ENCODE measurements around the gene SLC25A14. TPM values are rescaled to one million over a fixed set of nuclear protein-coding genes. Genes with fewer than 3 reads are reported as not detected.
A peak's percentile ranks its signal among the peaks of the same experiment; 100 is the strongest.

SLC25A14 gene
- total RNA-seq, 2 donors from 2014 or later, result 3.4 to 8.2 TPM

GRCh38 chrX:130386408-130386808 lies 46.7 kb downstream of the SLC25A14 start:
- H3K4me1 ChIP-seq, result no peaks in the 10 kb centered on the region
- H3K27me3 ChIP-seq, result no peaks in the 10 kb centered on the region
- no peak overlapping the region for H3K27ac ChIP-seq
- no peak for TF ChIP-seq CTCF (IDR thresholded peaks at IDR 0.05)
- no peaks in the 10 kb centered on the region for H3K9me3 ChIP-seq
- no peak overlapping the region for H3K4me3 ChIP-seq
- H3K36me3 ChIP-seq, result no peaks in the 10 kb centered on the region
- no peak for DNase-seq (ENCODE audit: low spot score)

- TF ChIP-seq CTCF (IDR thresholded peaks at IDR 0.05), result peak; percentile 31 to 69
- Histone ChIP-seq H3K36me3 (no peaks in the 10 kb centered on the region), H3K27ac (no peak overlapping the region), H3K9me3 (no peaks in the 10 kb centered on the region), H3K4me3 (no peak overlapping the region), H3K27me3 (no peaks in the 10 kb centered on the region), H3K4me1 (no peaks in the 10 kb centered on the region)
- no peak for DNase-seq (ENCODE audit: low spot score)
Observed at GRCh38 chrX:130393451-130394074, 53.8 kb downstream of the SLC25A14 start.

GRCh38 chrX:130395341-130395740 lies 55.6 kb downstream of the SLC25A14 start:
- no peaks in the 10 kb centered on the region for H3K36me3 ChIP-seq
- no peaks in the 10 kb centered on the region for H3K9me3 ChIP-seq
- no peak for TF ChIP-seq CTCF (IDR thresholded peaks at IDR 0.05)
- no peak for DNase-seq (ENCODE audit: low spot score)
- no peak overlapping the region for H3K4me3 ChIP-seq
- no peak overlapping the region for H3K27ac ChIP-seq
- no peaks in the 10 kb centered on the region for H3K4me1 ChIP-seq
- no peaks in the 10 kb centered on the region for H3K27me3 ChIP-seq

GRCh38 chrX:130401415-130402207 lies 61.9 kb downstream of the SLC25A14 start, which contains the start of gene RBMX2:
Gene RBMX2, plus strand, starts transcription at chrX:130401987. Its CDS starts 46 bp downstream, at chrX:130402033.
- DNase-seq (ENCODE audit: low spot score), result peak; percentile 63
- Histone ChIP-seq H3K36me3 (no peaks in the 10 kb centered on the region), H3K27me3 (no peaks in the 10 kb centered on the region), H3K27ac (peak within 1 kb of the TSS; percentile 75 to 76), H3K4me1 (no peaks in the 10 kb centered on the region), H3K4me3 (peak within 1 kb of the TSS; percentile 67 to 74), H3K9me3 (no peaks in the 10 kb centered on the region)
- no peak for TF ChIP-seq CTCF (IDR thresholded peaks at IDR 0.05)

GRCh38 chrX:130402208-130402684 lies 62.5 kb downstream of the SLC25A14 start:
- Histone ChIP-seq H3K27me3 (no peaks in the 10 kb centered on the region), H3K4me3 (peak overlapping the region; percentile 67 to 74), H3K4me1 (no peaks in the 10 kb centered on the region), H3K9me3 (no peaks in the 10 kb centered on the region), H3K27ac (peak overlapping the region; percentile 75 to 76), H3K36me3 (no peaks in the 10 kb centered on the region)
- no peak for DNase-seq (ENCODE audit: low spot score)
- TF ChIP-seq CTCF (IDR thresholded peaks at IDR 0.05), result no peak
